HG03039 (cell line): ENCODE data around the gene G0S2.

ENCODE experiments used
- ATAC-seq: cut with Tn5 transposase; IDR thresholded peaks from one replicate; pipeline ENCODE4 v1.9.1; 2021; ENCODE audit warnings: mild to moderate bottlenecking, moderate library complexity; ENCODE audit not compliant: unreplicated experiment

The G0S2 gene

GRCh38 chr1:209714338-209714737 is 39.1 kb downstream of the G0S2 start:
- ATAC-seq, result no peak

- no peak for ATAC-seq
Observed at GRCh38 chr1:209715314-209715713, 40.1 kb downstream of the G0S2 start.

- ATAC-seq, result no peak
Observed at GRCh38 chr1:209717818-209718217, 42.6 kb downstream of the G0S2 start.

GRCh38 chr1:209720326-209720725 is 45.1 kb downstream of the G0S2 start:
- ATAC-seq, result no peak

GRCh38 chr1:209720826-209721225 is 45.6 kb downstream of the G0S2 start:
- no peak for ATAC-seq

GRCh38 chr1:209721323-209721722 is 46.1 kb downstream of the G0S2 start:
- no peak for ATAC-seq

GRCh38 chr1:209723265-209723664 is 48.1 kb downstream of the G0S2 start:
- no peak for ATAC-seq

GRCh38 chr1:209723756-209724693 is 48.8 kb downstream of the G0S2 start:
- ATAC-seq, result peak; percentile 72
